WTC11 (cell line): ENCODE data around the gene TBX15.

ENCODE experiments used
- AFF4 ChIP-seq: sonication (generic); formaldehyde crosslinking; IDR thresholded peaks from 2 replicates; pipeline ENCODE4 v1.8.1; 2023; ENCODE audit warnings: mild to moderate bottlenecking, missing genetic modification reagents, borderline replicate concordance
- CBFB ChIP-seq: sonication (generic); formaldehyde crosslinking; IDR thresholded peaks from 2 replicates; pipeline ENCODE4 v1.8.1; 2022; ENCODE audit warnings: mild to moderate bottlenecking, low read depth, missing genetic modification reagents
- EMX1 ChIP-seq: fragments of 250-450 bp; sonication (Bioruptor Pico); IDR thresholded peaks from 2 replicates; pipeline ENCODE4 v1.8.0; 2021; ENCODE audit warnings: mild to moderate bottlenecking
- ETV6 ChIP-seq: sonication (generic); formaldehyde crosslinking; IDR thresholded peaks from 2 replicates; pipeline ENCODE4 v1.8.1; 2022; ENCODE audit warnings: mild to moderate bottlenecking, missing genetic modification reagents
- HMGXB4 ChIP-seq: sonication (generic); formaldehyde crosslinking; IDR thresholded peaks from 2 replicates; pipeline ENCODE4 v1.8.1; 2023; ENCODE audit warnings: mild to moderate bottlenecking, moderate library complexity, missing genetic modification reagents
- KAT7 ChIP-seq: sonication (generic); formaldehyde crosslinking; IDR thresholded peaks from 2 replicates; pipeline ENCODE4 v1.8.1; 2023; ENCODE audit warnings: missing genetic modification reagents, mild to moderate bottlenecking, borderline replicate concordance
- NFYB ChIP-seq: sonication (generic); formaldehyde crosslinking; conservative IDR thresholded peaks from 2 replicates; pipeline ENCODE4 v1.8.0; 2022; ENCODE audit warnings: low read depth, missing genetic modification reagents
- NR2C2 ChIP-seq: sonication (generic); formaldehyde crosslinking; IDR thresholded peaks from 2 replicates; pipeline ENCODE4 v1.8.0; 2022; ENCODE audit warnings: mild to moderate bottlenecking, missing genetic modification reagents
- TCF7 ChIP-seq: sonication (generic); formaldehyde crosslinking; IDR thresholded peaks from 2 replicates; pipeline ENCODE4 v1.8.0; 2022; ENCODE audit warnings: mild to moderate bottlenecking, low read depth, missing genetic modification reagents, moderate library complexity
- ZNF232 ChIP-seq: sonication (generic); formaldehyde crosslinking; IDR thresholded peaks from 2 replicates; pipeline ENCODE4 v1.8.0; 2022; ENCODE audit warnings: mild to moderate bottlenecking, missing genetic modification reagents
- ZNF263 ChIP-seq: sonication (generic); formaldehyde crosslinking; IDR thresholded peaks from 2 replicates; pipeline ENCODE4 v1.8.1; 2022; ENCODE audit warnings: low read depth, mild to moderate bottlenecking, moderate library complexity, missing genetic modification reagents
- TF ChIP-seq, protein P1 (sequence below): fragments of 200-600 bp; IDR thresholded peaks from 2 replicates; pipeline ENCODE4 v1.8.0; 2022; ENCODE audit warnings: antibody characterized with exemption
- TF ChIP-seq, protein P2 (sequence below): sonication (generic); formaldehyde crosslinking; IDR thresholded peaks from 2 replicates; pipeline ENCODE4 v1.8.0; 2022; ENCODE audit warnings: mild to moderate bottlenecking, missing genetic modification reagents
- TF ChIP-seq, protein P3 (sequence below): fragments of 250-450 bp; sonication (Bioruptor Pico); IDR thresholded peaks from 2 replicates; pipeline ENCODE4 v1.9.0; 2021; ENCODE audit warnings: mild to moderate bottlenecking, borderline replicate concordance

DNA sequence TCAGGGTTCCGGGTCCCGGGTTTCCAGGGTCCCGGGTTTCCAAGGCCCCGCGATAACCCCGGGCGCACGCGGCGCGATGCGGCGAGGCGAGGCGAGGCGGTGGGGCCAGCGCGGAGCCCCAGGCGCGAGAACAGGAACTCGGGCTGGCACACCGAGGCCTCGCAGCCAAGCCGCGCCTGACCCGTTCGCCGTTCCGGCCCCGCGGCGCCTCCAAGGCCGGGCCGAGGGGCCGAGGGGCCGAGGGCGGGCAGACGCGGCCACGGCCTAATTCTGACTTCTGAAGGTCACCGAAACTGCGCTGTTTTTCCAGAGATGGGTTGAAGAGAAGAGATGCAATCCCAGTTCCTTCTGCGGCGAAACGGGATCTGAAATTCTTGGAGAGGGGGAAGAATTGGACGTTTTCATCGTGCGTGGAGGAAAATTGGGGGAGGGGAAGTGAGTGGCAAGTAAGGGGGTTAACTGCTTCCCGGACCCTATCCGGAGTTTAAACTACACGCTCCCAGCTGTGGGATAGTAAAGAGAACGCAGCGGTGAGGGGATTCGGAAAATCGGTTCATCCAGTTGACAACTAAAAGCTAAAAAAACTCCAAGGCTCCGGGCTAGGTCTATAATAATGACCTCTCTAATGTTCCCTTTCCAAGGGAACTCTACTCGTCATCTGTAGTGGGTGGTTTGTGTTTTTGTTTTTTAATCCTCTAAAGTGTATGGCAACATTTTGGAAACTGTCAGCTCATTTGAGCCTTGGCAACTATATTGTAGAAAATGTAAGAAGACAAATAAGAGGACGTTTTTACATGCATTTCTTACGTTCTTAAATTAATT is 8.2 kb downstream of the TBX15 start:
- TF ChIP-seq, protein P1, sequence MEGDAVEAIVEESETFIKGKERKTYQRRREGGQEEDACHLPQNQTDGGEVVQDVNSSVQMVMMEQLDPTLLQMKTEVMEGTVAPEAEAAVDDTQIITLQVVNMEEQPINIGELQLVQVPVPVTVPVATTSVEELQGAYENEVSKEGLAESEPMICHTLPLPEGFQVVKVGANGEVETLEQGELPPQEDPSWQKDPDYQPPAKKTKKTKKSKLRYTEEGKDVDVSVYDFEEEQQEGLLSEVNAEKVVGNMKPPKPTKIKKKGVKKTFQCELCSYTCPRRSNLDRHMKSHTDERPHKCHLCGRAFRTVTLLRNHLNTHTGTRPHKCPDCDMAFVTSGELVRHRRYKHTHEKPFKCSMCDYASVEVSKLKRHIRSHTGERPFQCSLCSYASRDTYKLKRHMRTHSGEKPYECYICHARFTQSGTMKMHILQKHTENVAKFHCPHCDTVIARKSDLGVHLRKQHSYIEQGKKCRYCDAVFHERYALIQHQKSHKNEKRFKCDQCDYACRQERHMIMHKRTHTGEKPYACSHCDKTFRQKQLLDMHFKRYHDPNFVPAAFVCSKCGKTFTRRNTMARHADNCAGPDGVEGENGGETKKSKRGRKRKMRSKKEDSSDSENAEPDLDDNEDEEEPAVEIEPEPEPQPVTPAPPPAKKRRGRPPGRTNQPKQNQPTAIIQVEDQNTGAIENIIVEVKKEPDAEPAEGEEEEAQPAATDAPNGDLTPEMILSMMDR, result no peak
- TF ChIP-seq, protein P2, sequence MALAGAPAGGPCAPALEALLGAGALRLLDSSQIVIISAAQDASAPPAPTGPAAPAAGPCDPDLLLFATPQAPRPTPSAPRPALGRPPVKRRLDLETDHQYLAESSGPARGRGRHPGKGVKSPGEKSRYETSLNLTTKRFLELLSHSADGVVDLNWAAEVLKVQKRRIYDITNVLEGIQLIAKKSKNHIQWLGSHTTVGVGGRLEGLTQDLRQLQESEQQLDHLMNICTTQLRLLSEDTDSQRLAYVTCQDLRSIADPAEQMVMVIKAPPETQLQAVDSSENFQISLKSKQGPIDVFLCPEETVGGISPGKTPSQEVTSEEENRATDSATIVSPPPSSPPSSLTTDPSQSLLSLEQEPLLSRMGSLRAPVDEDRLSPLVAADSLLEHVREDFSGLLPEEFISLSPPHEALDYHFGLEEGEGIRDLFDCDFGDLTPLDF (CRISPR knock-in tag), result no peak
- TF ChIP-seq KAT7 (CRISPR knock-in tag), result no peak
- no peak for TF ChIP-seq ZNF232 (CRISPR knock-in tag)
- no peak for TF ChIP-seq NR2C2 (CRISPR knock-in tag)
- TF ChIP-seq ZNF263 (CRISPR knock-in tag), result no peak
- no peak for TF ChIP-seq TCF7
- no peak for TF ChIP-seq ETV6
- no peak for TF ChIP-seq CBFB
- TF ChIP-seq AFF4 (CRISPR knock-in tag), result no peak
- TF ChIP-seq EMX1 (CRISPR knock-in tag), result no peak
- TF ChIP-seq NFYB, result no peak
- TF ChIP-seq HMGXB4 (CRISPR knock-in tag), result no peak
- TF ChIP-seq, protein P3, sequence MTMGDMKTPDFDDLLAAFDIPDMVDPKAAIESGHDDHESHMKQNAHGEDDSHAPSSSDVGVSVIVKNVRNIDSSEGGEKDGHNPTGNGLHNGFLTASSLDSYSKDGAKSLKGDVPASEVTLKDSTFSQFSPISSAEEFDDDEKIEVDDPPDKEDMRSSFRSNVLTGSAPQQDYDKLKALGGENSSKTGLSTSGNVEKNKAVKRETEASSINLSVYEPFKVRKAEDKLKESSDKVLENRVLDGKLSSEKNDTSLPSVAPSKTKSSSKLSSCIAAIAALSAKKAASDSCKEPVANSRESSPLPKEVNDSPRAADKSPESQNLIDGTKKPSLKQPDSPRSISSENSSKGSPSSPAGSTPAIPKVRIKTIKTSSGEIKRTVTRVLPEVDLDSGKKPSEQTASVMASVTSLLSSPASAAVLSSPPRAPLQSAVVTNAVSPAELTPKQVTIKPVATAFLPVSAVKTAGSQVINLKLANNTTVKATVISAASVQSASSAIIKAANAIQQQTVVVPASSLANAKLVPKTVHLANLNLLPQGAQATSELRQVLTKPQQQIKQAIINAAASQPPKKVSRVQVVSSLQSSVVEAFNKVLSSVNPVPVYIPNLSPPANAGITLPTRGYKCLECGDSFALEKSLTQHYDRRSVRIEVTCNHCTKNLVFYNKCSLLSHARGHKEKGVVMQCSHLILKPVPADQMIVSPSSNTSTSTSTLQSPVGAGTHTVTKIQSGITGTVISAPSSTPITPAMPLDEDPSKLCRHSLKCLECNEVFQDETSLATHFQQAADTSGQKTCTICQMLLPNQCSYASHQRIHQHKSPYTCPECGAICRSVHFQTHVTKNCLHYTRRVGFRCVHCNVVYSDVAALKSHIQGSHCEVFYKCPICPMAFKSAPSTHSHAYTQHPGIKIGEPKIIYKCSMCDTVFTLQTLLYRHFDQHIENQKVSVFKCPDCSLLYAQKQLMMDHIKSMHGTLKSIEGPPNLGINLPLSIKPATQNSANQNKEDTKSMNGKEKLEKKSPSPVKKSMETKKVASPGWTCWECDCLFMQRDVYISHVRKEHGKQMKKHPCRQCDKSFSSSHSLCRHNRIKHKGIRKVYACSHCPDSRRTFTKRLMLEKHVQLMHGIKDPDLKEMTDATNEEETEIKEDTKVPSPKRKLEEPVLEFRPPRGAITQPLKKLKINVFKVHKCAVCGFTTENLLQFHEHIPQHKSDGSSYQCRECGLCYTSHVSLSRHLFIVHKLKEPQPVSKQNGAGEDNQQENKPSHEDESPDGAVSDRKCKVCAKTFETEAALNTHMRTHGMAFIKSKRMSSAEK (CRISPR knock-in tag), result no peak
